ENCODE data around the gene NDUFS6. TPM values are rescaled to one million over a fixed set of nuclear protein-coding genes. Genes with fewer than 3 reads are reported as not detected.

The NDUFS6 gene
- total and polyA plus RNA-seq, 2 of the 4 experiments (the other 2 are of a cell fraction) = 10.4 to 69.0 TPM

- H3K23ac ChIP-seq (ENCODE audit: low read depth, low read length) = no peak overlapping the region
- H3K56ac ChIP-seq (ENCODE audit: extremely low read depth, insufficient read depth, low read length) = no peak overlapping the region
- ChIA-PET POLR2A (ENCODE audit: unreplicated experiment) (no interaction called here), CTCF (no interaction called here)
- H3K4me1 ChIP-seq (ENCODE audit: control insufficient read depth, insufficient read depth, low read length) = peaks cover 30% of the 10 kb centered on the region
- no peaks in the 10 kb centered on the region for H3K27me3 ChIP-seq (ENCODE audit: control insufficient read depth, insufficient read depth, low read length)
- peak overlapping the region; percentile 19; the same call in 1 of the 2 replicates for H2BK20ac ChIP-seq (ENCODE audit: low read depth, low read length)
- peaks cover 26% of the 10 kb centered on the region for H3K36me3 ChIP-seq (ENCODE audit: control insufficient read depth, insufficient read depth, low read length)
- H3K14ac ChIP-seq (replicated peaks; ENCODE audit: low read depth, low read length) = no peak overlapping the region
- H3K27ac ChIP-seq (ENCODE audit: insufficient read depth, low read length) = no peak overlapping the region
- H3K4me2 ChIP-seq (ENCODE audit: low read depth, low read length) = no peak overlapping the region
- H4K5ac ChIP-seq (ENCODE audit: low read depth, low read length) = no peak overlapping the region
- intact Hi-C loops (cut with micrococcal nuclease) = no loop called here
- TF ChIP-seq RAD21 (IDR thresholded peaks at IDR 0.05; ENCODE audit: low read length) = no peak
- no peak overlapping the region for H3K4me3 ChIP-seq (ENCODE audit: insufficient read depth, low read depth, low read length)
- no peak overlapping the region for H3K18ac ChIP-seq (ENCODE audit: low read depth, low read length)
- H3K9ac ChIP-seq (ENCODE audit: low read depth, low read length) = no peak overlapping the region
- in situ Hi-C loops (cut with MboI; ENCODE audit: low sequenced_read_pairs) = loop anchor here (25.0 kb wide), 1 partner anchor 834 kb away; no protein-coding TSS in a partner anchor
- no peak overlapping the region for H4K91ac ChIP-seq (ENCODE audit: insufficient read depth, low read depth, low read length)
- H2BK5ac ChIP-seq (ENCODE audit: low read depth, low read length, poor library complexity, severe bottlenecking) = peak overlapping the region; percentile 98
- no peak overlapping the region for H2AK9ac ChIP-seq (replicated peaks; ENCODE audit: low read depth, low read length, poor library complexity)
- H4K20me1 ChIP-seq (ENCODE audit: insufficient read depth, low read length) = 0 out of 2 replicates have a peak, but pooled peaks cover 5% of the 10 kb centered on the region
- dilution Hi-C loops (cut with HindIII; ENCODE audit: low sequenced_read_pairs, unreplicated experiment) = no loop called here
- H2BK15ac ChIP-seq (ENCODE audit: low read depth, low read length) = no peak overlapping the region
- peaks cover 24 to 75% of the 10 kb centered on the region in 2 experiments; a peak in 3 of 4 replicates for H3K79me1 ChIP-seq (ENCODE audit: low read depth in 1 of 2, low read length in 2 of 2)
- H2BK120ac ChIP-seq (ENCODE audit: low read depth, low read length) = no peak overlapping the region
- BruUV-seq (replicated peaks) = no TSS peak
- ATAC-seq (ENCODE audit: low read depth) = no peak
- H3K4ac ChIP-seq (ENCODE audit: low read depth, low read length) = no peak overlapping the region
- 0 out of 2 replicates have a peak overlapping the region, but pooled peaks have one; percentile 88 for H2AK5ac ChIP-seq (ENCODE audit: low read depth, low read length)
- WGBS, 2 experiments (ENCODE audit: extremely low coverage in 2 of 2, insufficient read length in 1 of 2) = 76% methylated on average over 4 of the region's 8 CpGs; no CpG with 5 or more reads in 1 of the 2 experiments
- DNase-seq = no peak
- H3K9me1 ChIP-seq (ENCODE audit: insufficient read depth, low read length) = peaks cover 15% of the 10 kb centered on the region
- H4K8ac ChIP-seq (ENCODE audit: low read depth in 2 of 2, low read length in 2 of 2) = no peak overlapping the region
- H2AFZ ChIP-seq (replicated peaks; ENCODE audit: low read length, poor library complexity) = no peak overlapping the region
- H3K9me3 ChIP-seq (ENCODE audit: control insufficient read depth, insufficient read depth, low read length) = no peaks in the 10 kb centered on the region
Observed at GRCh38 chr5:1795931-1796330, 5.3 kb upstream of the NDUFS6 start.

Data from IMR-90 (cell line).